Stimulated activated CD8-positive, alpha-beta memory T cell treated with anti-CD3 and anti-CD28 coated beads, Interleukin-4, amount 100 ng/mL, for 24 hours (primary cell): ENCODE data around the gene MT3.
"Not testable (repeated sequence)": the region's sequence is repeated elsewhere in the genome, so short reads cannot be mapped to it uniquely, and the experiment has no call there.

Experiments
- DNase-seq: peaks from one replicate; pipeline ENCODE4 v3.0.0-alpha.2; 2020; ENCODE audit warnings: low read depth

The MT3 gene

GRCh38 chr16:56610017-56610608, 20.8 kb downstream of the MT3 start:
- DNase-seq, result peak; percentile 58

- DNase-seq, result no peak
Measured at GRCh38 chr16:56610609-56611111, 21.3 kb downstream of the MT3 start.

- no peak for DNase-seq
Measured at GRCh38 chr16:56611281-56611833, 22.0 kb downstream of the MT3 start.

GRCh38 chr16:56613706-56614105, 24.4 kb downstream of the MT3 start:
- DNase-seq, result no peak

GRCh38 chr16:56614549-56614991, 25.2 kb downstream of the MT3 start:
- no peak for DNase-seq

GRCh38 chr16:56615353-56615752, 26.0 kb downstream of the MT3 start:
- DNase-seq, result no peak

- no peak for DNase-seq
Measured at GRCh38 chr16:56616608-56617211, 27.4 kb downstream of the MT3 start.

- DNase-seq, result peak; percentile 34
Measured at GRCh38 chr16:56617212-56618085, 28.1 kb downstream of the MT3 start.

- DNase-seq, result no peak
Measured at GRCh38 chr16:56618138-56618537, 28.8 kb downstream of the MT3 start.

- DNase-seq, result no peak
Measured at GRCh38 chr16:56620339-56620897, 31.1 kb downstream of the MT3 start.

GRCh38 chr16:56621665-56622445, 32.5 kb downstream of the MT3 start:
- DNase-seq, result not testable (repeated sequence)

- DNase-seq, result not testable (repeated sequence)
Measured at GRCh38 chr16:56623184-56623583, 33.9 kb downstream of the MT3 start.

- DNase-seq, result no peak
Measured at GRCh38 chr16:56623637-56624036, 34.3 kb downstream of the MT3 start.

GRCh38 chr16:56625140-56625942, 36.0 kb downstream of the MT3 start, which contains the start of gene MT1E:
Gene MT1E (plus strand): TSS chr16:56625781. CDS start chr16:56625852, 71 bp downstream.
- DNase-seq, result peak; percentile 56

GRCh38 chr16:56625943-56626654, 36.8 kb downstream of the MT3 start:
- no peak for DNase-seq

GRCh38 chr16:56626685-56627084, 37.4 kb downstream of the MT3 start:
- DNase-seq, result no peak

GRCh38 chr16:56628486-56629350, 39.4 kb downstream of the MT3 start:
- no peak for DNase-seq

GRCh38 chr16:56629531-56629930, 40.2 kb downstream of the MT3 start:
- no peak for DNase-seq

- DNase-seq, result no peak
Measured at GRCh38 chr16:56630134-56630533, 40.8 kb downstream of the MT3 start.
